ENCODE measurements around the gene HBA2. TPM values are rescaled to one million over a fixed set of nuclear protein-coding genes. Genes with fewer than 3 reads are reported as not detected.
A peak's percentile ranks its signal among the peaks of the same experiment; 100 is the strongest.

Gene HBA2
- total and polyA plus RNA-seq, 9 of the 15 experiments (the other 6 are each of a cell fraction or from before 2014, with no cell fraction given), result 40.4 to 853 (median 286) TPM

- TF ChIP-seq SIN3A (IDR thresholded peaks at IDR 0.05; ENCODE audit: borderline replicate concordance in 2 of 2, control insufficient read depth in 1 of 2, low read depth in 2 of 2, low read length in 2 of 2), result 0 out of 4 replicates have a peak, but pooled peaks have one; percentile 17 to 69
- TF ChIP-seq TGIF2 (CRISPR knock-in tag; IDR thresholded peaks at IDR 0.05), result no peak
- no peak for TF ChIP-seq RBM39 (optimal IDR thresholded peaks at IDR 0.05; ENCODE audit: low read depth, low read length)
- TF ChIP-seq RERE (CRISPR knock-in tag; IDR thresholded peaks at IDR 0.05; ENCODE audit: borderline replicate concordance), result no peak
- peak; percentile 43; the same call in 1 of the 2 replicates for TF ChIP-seq JUNB (CRISPR knock-in tag; conservative IDR thresholded peaks at IDR 0.05)
- TF ChIP-seq MAX (CRISPR knock-in tag; IDR thresholded peaks at IDR 0.05), result peak; percentile 4; the same call in 1 of the 2 replicates
- TF ChIP-seq RBFOX2 (IDR thresholded peaks at IDR 0.05; ENCODE audit: low read depth, low read length), result peak; percentile 29
- peak; percentile 70; the same call in 1 of the 2 replicates for TF ChIP-seq SMARCA4 (IDR thresholded peaks at IDR 0.05)
- TF ChIP-seq ATF6 (CRISPR knock-in tag; IDR thresholded peaks at IDR 0.05), result no peak
- TF ChIP-seq ZNF134 (CRISPR knock-in tag; conservative IDR thresholded peaks at IDR 0.05), result 0 out of 2 replicates have a peak, but pooled peaks have one; percentile 6
- no peak for TF ChIP-seq ZNF586 (CRISPR knock-in tag; conservative IDR thresholded peaks at IDR 0.05)
- no peak for TF ChIP-seq PRDM10 (IDR thresholded peaks at IDR 0.05; ENCODE audit: partially characterized antibody)
- no peak for TF ChIP-seq ZNF280A (IDR thresholded peaks at IDR 0.05; ENCODE audit: low read depth, partially characterized antibody)
Measured at GRCh38 chr16:181565-182021, 8.9 kb downstream of the HBA2 start (continued).
